Jurkat, Clone E6-1 (cell line): ENCODE measurements around the gene CDH4.

Experiments used
- DNase-seq: peaks from one replicate; pipeline ENCODE4 v3.0.0-alpha.2; 2011; ENCODE audit warnings: low read depth, low spot score
- H3K4me3 ChIP-seq: 2 replicates; pipeline ENCODE4 v1.5.1; 2011; ENCODE audit warnings: mild to moderate bottlenecking, low read length, control low read depth, moderate library complexity

The CDH4 gene

DNA sequence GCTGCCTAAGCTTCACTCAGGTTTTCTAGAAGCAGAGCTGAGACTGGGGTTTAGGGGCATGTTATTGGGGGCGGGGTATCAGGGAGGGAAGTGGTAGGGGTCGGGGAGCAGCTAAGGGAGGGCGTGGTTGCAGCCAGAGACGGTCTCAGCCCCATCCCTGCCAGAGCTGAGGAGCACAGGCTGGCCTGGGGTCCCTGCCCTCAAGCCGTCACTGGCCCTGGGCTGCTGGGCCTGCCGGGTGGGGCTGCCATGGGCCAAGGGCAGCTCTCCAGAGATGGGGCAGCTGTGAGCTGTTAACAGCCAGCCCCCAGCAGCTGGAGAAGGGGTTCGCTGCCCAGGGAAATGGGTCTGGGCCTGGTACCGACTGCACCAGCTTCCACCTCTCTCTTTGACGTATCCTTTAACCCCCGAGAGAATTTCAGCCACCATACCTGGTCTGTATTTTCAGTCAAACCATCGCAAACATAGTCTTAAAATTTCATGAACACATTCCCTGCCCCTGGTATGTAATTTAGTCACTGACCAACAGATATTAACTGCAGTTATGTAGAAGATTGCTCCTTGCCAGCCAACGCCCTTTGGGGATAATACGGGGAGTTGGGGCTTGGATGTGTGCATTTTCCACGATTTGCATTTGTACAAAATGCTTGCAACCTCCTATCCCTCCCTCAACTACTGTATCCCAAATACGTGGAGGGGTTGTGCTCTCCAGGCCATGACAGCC lies 560.2 kb downstream of the CDH4 start:
- DNase-seq: no peak
- H3K4me3 ChIP-seq: no peak overlapping the region

- H3K4me3 ChIP-seq: no peak overlapping the region
- no peak for DNase-seq
These were observed 560.9 kb downstream of the CDH4 start for GRCh38 chr20:61812845-61813485.

- no peak overlapping the region for H3K4me3 ChIP-seq
- DNase-seq: no peak
These were observed 561.7 kb downstream of the CDH4 start for GRCh38 chr20:61813791-61814190.

DNA sequence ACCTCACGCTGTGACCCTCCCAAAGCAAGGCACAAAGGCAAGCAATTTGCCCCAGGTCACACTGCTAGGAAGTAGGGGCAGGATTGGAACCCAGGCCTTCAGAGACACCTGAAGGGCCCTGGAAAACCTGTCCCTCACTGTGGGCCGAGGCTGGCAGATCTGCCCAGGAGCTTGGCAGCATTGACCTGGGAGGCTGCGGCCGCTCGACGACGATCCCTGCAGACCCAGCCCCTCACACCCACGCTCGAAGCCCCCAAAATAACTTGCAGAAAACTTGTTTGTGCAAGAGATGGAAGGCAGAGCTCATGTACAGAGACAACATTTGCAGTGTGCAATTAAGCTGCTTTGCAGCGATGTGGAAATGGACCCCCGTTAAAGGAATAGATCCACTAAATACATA lies 562.2 kb downstream of the CDH4 start:
- DNase-seq: no peak
- no peak overlapping the region for H3K4me3 ChIP-seq

- DNase-seq: no peak
- H3K4me3 ChIP-seq: no peak overlapping the region
These were observed 562.7 kb downstream of the CDH4 start for GRCh38 chr20:61814726-61815125.

GRCh38 chr20:61815176-61815575 lies 563.1 kb downstream of the CDH4 start:
- no peak for DNase-seq
- H3K4me3 ChIP-seq: no peak overlapping the region

GRCh38 chr20:61815678-61816077 lies 563.6 kb downstream of the CDH4 start:
- no peak overlapping the region for H3K4me3 ChIP-seq

GRCh38 chr20:61816606-61817460 lies 564.8 kb downstream of the CDH4 start:
- no peak for DNase-seq
- no peak overlapping the region for H3K4me3 ChIP-seq

More at GRCh38 chr20:61815678-61816077, 563.6 kb downstream of the CDH4 start:
- no peak for DNase-seq

- H3K4me3 ChIP-seq: no peak overlapping the region
- no peak for DNase-seq
These were observed 565.5 kb downstream of the CDH4 start for GRCh38 chr20:61817575-61817974.

GRCh38 chr20:61818746-61819573 lies 566.9 kb downstream of the CDH4 start:
- no peak overlapping the region for H3K4me3 ChIP-seq
- no peak for DNase-seq

DNA sequence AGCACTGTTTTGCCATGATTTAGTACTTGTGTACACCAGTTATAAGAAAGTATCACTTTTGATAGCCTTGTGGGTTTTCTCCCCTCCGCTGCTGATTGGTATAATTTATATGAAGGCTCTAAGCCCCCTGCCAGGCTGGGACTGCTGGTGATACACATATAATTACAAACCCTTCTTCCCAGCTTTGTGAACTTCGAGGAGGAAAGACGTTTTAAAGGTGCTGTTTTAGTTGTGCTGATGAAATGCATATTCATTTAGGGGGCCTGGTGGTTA lies 567.4 kb downstream of the CDH4 start:
- no peak for DNase-seq

DNA sequence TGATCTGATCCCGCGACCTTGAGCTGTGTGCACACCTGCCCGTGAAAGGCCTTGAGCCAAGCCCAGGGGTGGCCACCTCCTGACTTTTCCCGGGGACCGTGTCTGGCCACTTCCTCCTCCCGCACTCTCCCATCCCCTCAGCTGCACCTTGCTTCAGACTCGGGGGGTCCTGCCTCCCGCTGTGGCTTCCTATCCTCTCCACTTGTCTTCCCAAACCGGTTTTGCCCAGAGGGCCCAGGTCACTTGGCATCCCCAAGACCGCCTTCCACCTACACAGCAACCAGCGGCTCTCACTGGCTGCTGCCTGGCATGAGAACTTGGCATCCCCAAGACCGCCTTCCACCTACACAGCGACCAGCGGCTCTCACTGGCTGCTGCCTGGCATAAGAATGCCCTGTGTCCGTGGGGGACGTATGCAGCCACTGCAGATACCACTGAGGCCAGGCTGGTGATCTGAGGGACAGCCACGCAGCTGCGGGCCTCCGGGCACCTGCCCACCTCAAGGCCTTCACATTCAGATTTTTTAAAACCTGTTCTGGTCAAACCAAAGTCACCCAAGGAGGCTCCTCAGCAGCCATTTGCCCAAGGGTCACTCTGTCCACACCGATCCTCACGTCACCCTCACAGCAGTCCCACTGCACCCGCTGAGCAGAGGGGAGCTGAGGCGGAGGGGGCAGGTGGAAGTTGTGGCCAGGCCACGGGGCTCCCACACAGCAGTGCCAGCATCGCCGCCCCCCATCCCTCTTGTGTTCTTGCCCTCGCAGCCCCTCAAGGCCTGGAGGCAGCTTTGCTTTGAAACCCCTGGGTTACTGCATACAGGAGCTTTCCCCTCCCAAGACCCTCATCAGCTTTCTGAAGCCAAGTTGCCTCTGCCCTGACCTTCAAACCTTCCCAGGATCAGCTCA lies 568.1 kb downstream of the CDH4 start:
- no peak for DNase-seq

More for the DNA sequence above, 567.4 kb downstream of the CDH4 start:
- no peak overlapping the region for H3K4me3 ChIP-seq

DNA sequence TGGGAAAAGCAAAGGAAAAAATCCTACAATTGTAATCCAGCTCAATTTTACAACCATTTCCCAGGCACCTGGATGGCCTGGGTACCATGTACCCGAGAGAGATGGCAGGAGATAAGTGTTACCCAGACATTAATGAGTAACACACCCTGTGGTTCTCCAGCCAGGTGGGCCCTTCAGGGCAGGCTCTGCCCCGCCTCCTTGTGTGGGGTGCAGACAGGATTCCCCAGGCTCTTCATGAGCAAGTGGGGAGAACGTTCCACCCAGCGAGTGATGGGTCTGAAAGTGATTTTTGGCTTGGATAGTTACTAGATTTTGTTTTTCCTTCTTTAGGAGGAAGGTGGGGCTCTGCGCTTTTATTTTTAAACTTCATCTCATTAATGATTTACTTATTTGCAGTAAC lies 569.7 kb downstream of the CDH4 start:
- DNase-seq: no peak
- H3K4me3 ChIP-seq: no peak overlapping the region

More for the DNA sequence above, 568.1 kb downstream of the CDH4 start:
- no peak overlapping the region for H3K4me3 ChIP-seq

DNA sequence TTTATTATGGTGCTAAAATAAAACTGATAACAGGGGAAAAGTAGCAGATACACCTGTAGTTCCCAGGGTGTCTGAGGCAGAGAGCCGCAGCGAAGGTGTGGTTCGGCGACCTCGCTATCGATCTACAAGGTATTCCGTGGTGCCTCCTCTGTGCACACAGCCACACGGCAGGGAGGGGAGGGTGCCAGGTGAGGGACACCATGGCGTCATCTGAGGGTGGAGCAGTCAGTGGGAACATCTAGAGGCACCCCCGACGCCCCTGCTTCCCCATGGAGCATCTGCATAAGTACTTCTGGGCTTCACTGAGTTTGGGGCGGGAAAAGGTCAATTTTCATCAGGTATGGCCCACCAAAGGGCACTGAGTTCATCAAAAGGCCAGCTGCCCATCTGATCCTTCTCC lies 570.3 kb downstream of the CDH4 start:
- H3K4me3 ChIP-seq: no peak overlapping the region
- DNase-seq: no peak

- no peak overlapping the region for H3K4me3 ChIP-seq
- DNase-seq: no peak
These were observed 571.2 kb downstream of the CDH4 start for GRCh38 chr20:61823242-61823641.

- no peak overlapping the region for H3K4me3 ChIP-seq
- no peak for DNase-seq
These were observed 576.8 kb downstream of the CDH4 start for GRCh38 chr20:61828891-61829290.

DNA sequence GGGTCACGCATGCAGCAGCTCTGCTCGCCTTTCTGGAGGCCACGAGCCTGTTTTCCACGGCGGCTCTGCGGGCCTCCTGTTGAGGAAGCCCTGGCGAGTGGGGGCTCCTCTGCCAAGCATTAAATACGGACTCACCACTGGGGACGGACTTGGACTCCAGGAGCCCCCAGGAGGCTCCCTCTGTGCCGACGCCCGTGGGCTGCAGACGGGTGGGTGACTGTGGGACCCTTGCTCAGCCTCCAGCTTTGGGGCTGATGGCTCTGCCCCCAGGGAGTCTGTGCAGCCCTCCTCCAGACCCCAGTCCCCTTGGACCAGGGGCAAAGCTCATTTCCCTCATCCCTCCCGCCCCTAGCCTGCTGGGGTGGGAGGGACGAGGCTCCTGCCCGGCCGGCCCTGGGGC lies 577.5 kb downstream of the CDH4 start:
- H3K4me3 ChIP-seq: no peak overlapping the region
- no peak for DNase-seq

GRCh38 chr20:61830241-61830930 lies 578.3 kb downstream of the CDH4 start:
- no peak overlapping the region for H3K4me3 ChIP-seq
- no peak for DNase-seq
